ENCODE results near the gene PEDS1.
A peak's percentile ranks its signal among the peaks of the same experiment; 100 is the strongest.
"Not testable (repeated sequence)": the region's sequence is repeated elsewhere in the genome, so short reads cannot be mapped to it uniquely, and the experiment has no call there.

PEDS1 gene

DNA sequence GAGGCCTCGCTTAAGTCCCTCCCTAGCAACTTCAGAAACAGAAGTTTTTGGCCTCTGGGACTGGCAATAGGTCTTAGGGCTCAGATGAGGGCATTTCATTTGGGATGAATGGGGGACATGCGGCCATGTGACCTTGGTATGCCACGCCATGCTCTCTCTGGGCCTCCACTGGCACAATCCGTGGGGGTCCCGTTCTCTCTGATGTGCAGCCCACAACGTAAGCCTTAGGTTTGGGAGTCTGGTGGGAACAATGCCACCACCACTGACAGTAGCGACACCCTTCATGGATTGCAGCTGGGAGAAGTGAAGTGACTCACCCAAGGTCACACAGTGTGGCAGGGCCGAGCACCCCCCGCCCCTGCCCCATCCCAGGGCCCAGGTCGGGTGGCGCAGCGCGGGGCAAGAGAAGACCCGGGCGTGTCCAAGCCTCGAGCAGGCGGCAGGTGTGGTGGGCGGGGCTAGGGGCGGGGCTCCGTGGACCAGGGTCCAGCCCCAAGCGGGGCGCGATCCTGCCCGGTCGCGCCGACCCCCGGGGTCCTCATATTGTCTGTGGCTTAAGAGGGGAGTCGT lies 36.2 kb upstream of the PEDS1 start:
- DNase-seq: peak; percentile 69

DNA sequence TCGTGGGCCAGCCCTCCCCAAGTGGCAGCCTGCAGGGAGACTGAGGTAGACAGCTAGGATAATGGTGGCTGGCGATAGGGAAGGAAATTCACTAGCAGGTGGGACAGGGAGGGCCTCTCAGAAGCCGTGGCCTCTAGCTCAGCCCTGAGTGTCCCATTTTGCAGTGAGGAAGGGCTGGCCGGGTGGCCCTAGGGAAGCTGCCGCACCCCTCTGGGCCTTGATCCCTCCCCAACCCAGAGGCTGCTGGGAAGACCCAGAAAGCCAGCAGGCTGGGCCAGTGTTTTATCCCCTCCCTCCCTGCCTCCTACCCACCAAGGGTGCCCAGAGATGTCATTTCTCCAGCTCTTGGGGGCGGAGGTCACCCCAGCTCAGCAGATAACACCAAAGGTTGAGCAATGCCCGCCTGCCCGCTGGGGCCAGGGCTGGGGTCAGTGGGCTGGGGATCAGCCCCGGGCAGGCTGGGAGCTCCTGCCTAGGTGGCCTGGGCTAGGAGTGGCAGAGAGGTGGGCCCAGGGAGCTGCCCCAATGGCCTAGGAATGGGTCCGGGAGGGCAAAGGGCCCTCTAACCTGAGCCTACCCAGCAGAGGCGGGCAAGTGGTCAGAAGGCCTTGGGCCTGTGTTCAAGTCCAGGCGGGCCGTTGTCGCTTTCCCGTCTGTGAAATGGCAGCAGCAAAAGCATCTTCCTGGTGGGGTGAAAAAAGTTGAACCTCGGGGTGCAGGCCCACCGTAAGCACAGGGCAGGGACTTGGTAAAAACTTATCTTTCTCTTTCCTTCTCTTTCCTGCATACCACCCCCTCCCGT lies 35.6 kb upstream of the PEDS1 start:
- peak; percentile 33 for DNase-seq

DNA sequence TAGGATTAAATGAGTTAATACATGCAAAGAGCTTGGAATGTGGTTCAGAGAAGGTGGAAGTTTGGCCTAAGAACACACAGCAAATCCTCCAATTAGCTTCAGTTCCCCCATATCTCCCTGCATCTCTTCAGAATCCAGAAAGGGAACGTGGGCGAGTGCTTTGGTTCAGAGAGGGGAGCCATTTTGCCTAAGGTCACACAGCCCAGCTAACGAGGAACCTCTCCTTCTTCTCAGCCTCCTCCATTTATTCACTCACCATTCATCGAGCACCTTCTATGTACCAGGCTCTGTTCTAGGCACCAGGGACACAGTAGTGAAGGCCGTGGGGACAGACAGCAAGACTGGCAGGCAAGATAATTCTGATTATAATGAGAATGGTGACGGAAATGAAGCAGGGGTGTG lies 34.8 kb upstream of the PEDS1 start:
- no peak for DNase-seq

DNA sequence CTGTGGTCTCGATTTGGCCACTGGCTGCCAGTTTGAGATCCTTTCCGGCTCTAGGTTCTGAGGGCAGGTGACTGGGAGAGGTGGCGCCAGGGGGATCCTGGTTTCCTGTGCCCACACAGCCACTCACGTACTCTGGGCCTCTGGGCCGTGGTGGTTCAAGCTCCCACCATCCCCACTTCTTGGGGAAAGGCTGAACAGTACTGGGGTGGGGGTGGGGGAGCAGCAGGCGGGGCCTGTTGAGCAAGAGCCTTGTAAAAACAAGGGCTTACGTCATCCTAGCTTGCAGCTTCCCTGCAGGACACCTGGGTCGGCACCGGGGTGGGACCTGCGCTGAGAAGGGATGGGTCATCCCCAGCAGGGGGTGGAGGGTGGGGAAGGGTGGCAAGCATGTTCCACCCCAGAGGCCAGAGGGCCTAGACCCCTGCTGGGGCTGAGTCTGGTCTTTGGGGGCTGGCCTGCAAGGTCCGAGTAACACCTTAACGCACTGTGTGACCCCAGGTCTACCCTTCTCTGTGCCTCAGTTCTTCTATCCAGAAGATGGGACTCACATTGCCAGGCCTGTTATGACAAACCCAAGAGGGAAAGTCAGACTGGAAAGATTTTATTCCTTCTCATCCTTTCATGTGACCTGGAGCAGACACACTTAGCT lies 34.0 kb upstream of the PEDS1 start:
- peak; percentile 56 for DNase-seq

DNA sequence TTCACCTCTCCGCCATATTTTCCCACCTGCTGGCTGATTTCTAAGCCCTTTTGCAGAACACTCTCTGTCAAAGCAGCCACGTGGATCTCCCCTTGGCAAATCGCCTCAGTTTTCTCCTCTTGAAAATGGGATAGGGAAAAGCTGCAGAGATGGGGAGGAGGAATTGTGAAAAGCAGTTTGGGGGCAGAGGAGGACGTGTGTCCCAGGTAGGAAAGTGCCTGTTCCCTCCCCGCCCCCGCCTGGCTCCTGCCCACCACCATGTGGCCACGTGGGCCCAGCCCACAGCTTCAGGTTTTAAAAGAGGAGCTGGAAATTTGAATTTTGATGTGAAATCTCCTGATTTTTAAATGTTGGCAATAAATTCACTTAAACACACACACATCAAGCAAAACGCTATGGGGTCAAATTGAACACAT lies 33.5 kb upstream of the PEDS1 start:
- DNase-seq: no peak

DNA sequence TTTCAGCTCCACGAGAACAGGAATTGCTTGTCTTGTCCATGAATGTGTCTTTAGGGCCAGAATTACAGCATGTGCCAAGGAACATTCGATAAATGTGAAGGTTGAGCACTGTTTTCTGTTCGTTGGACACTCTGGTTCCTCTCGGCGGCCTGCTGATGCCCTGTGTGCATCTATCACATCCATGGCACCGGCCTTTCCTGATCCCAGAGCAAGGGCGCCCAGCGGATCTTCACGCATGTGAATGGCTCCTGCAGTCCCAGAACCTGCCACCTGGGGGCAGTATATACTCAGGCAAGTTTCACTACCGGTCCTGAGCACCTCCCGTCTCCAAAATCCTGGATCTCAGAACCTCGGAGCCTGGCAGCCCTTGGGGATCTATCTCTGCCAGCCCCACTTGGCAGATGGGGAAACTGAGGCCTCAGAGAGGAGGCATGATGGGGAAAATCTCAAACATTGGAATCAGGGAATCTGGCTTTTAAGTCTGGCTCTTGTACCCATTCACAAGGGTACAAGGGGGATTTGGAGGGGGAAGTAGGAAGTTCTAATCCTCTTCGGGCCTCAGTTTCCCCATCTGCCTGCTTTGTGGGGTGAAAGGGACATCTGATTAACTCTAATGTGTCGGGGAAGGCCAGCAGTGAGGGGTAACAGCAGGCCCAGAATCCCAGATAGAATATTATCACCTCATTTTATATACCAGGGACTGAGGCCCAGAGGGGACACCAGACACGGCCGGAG lies 32.8 kb upstream of the PEDS1 start:
- DNase-seq: peak; percentile 90

DNA sequence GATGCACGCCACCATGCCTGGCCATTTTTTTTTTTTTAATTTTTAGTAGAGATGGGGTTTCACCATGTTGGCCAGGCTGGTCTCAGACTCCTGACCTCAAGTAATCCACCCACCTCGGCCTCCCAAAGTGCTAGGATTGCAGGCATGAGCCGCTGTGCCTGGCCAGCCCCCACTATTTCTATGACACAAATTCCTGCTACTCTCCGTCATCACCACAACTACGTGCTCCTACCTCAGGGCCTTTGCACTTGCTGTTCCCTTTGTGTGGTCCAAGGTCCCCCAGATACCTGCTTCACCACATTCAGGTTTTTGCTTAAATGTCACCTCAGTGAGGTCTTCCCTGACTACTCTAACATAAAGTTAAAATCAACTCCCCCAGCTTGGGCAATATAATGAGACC lies 31.9 kb upstream of the PEDS1 start:
- no peak for DNase-seq

DNA sequence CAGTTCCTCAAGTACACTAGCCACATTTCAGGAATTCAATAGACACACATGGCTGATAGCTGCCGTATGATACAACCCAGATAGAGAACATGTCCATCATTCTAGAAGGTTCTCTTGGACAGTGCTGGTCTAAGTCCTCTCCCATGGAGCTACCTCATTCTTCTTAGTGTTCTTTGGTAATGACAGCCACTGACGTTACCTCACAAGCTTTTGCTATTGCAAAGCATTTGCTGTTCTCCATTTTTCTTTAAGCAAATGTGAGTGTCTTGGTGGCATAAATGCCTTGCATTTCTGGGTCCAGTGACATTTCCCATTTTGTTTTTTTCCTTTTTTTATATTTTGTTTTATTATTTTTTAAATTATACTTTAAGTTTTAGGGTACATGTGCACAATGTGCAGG lies 28.8 kb upstream of the PEDS1 start:
- no peak for DNase-seq

DNA sequence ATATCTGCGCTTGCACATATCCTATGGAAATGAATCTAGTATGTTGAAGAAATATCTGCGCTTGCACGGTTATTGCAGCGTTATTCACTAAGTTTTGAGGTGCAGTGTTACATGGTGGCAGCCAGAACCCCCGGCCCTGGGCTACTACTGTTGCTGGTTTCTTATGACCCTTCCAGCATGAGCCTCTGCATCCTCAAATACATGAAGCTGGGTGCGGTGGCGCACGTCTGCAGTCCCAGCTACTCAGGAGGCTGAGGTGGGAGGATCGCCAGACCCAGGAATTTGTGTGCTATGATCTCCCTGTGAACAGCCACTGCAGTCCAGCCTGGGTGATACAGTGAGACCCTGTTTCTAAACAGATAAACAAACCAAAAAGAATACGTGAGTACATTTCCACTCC lies 27.8 kb upstream of the PEDS1 start:
- DNase-seq: no peak

DNA sequence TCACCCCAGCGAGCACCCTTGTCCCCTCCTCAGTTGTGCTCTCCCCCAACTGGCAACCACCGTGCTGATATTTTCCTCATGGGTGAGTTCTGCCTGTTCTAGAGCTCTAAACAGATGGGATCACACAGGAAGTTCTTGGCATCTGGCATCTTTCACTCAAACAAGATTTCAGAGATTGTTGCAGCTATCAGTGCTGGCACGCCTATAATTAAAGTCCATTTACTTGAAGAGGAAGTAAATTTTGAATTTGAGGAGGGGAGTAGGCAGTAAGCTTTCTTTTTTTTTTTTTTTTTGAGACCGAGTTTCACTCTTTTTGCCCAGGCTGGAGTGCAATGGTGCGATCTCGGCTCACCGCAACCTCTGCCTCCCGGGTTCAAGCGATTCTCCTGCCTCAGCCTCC lies 25.1 kb upstream of the PEDS1 start:
- peak; percentile 46 for DNase-seq

DNA sequence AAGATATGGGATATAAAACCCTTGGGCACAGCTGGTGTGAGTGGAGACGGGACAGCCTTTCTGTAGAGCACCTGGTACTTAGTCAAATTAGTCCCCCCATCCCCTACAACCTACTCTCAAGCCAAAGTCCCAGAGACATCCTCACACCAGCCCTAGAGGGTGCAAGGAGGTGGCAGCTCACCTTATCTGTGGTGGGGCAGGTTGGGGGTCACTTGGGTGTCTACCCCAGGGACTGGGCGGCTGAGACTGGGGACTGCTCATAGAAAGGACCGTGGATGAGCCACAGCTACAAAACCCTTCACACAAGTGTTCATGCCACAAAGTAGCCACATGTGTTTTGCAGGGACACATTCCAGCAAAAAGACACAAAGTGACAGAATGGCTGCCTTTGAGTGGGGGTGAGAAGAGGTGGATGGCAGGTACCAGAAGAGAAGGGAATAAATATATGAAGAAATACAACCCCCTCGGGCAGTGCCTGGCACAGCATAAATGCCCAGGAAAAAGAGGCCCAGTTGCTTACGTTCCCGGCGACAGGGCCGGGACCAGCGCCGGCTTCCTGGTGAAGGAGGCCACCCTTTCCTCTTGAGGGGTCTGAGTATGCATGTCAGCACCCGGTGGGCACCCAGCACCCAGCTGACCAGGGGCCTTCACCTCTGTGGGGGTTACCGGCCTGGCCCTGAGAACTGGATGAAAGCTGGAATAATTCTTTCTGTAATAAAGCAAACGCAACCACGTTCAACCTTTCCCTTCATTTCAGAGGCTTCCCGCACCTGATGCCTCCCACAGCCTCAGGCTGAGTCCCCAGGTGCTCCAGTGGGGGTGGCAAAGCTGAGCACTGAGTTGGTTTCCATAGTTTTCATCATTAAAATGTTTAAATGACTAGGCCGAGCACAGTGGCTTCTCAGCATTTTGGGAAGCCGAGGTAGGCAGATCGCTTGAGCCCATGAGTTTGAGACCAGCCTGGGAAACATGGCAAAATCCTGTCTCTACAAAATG lies 22.7 kb upstream of the PEDS1 start:
- DNase-seq: no peak

DNA sequence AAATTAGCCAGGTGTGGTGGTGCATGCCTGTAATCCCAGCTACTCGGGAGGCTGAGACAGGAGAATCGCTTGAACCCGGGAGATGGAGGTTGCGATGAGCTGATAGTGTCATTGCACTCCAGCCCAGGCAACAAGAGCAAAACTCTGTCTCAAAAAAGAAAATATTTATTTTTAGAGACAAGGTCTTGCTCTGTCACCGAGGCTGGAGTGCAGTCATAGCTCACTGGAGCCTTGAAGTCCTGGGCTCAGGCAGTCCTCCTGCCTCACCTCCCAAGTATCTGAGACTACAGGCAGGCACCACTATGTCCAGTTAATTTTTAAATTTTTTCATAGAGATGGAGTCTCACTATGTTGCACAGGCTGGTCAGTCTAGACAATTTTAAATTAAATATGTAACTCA lies 20.9 kb upstream of the PEDS1 start:
- DNase-seq: no peak

DNA sequence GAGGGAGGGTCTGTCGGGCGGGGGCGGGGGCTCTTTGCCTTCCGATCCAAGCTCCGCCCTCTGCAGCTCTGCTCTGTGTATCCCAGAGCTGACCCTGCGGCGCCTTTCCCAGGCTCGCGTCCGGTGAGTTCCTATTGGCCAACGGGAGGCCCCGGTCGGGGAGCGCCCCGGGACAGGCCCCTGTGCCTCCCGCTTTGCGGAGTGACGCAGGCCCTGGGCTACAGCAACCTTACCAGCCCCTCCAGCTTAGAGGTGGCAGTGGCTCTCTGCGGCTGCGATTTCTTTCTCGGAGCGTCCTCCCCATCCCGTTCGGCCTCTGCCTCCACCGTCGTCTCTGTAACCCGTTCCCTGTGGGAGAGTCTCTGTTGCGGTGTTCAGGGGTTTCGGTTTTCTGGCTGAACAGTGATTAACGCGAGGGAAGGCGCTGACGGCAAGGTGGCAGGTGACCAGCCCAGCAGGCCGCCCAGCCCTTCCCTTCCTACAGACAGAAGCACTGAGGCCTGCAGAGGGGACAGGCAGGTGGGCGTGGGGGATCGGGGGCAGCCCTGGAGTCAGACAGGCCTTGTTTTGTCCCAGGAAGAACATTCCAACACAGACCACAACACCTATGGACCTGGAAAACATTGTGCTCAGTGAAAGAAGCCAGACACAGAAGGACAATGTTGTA lies 19.0 kb upstream of the PEDS1 start:
- peak; percentile 41 for DNase-seq

DNA sequence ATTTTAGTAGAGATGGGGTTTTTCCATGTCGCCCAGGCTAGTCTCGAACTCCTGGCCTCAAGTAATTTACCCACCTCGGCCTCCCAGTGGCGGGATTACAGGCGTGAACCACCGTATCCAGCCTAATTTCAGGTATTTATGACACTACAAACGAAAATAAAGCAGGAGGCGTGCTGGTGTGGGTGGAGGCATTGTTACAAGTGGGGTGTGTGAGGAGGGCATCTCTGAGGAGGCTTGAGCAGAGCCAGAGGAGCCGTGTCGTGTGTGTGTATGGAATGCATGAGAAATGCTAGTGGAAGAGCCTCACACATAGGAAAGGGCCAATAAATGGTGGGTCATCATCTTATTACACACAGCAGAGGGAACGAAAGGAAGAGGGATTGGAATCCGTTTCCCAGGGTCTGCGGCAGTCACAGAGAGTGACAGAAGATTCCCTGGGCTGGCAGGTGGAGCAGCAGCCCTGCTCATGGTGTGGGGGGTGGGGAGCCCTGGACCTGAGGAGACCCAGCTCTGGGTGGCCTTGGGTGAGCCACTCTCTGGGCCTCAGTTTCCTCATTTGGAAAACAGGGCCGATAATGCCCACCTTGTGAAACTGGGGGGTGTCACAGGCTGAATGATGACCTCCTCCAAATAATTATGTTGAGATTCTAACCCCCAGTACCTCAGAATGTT lies 17.2 kb upstream of the PEDS1 start:
- no peak for DNase-seq

DNA sequence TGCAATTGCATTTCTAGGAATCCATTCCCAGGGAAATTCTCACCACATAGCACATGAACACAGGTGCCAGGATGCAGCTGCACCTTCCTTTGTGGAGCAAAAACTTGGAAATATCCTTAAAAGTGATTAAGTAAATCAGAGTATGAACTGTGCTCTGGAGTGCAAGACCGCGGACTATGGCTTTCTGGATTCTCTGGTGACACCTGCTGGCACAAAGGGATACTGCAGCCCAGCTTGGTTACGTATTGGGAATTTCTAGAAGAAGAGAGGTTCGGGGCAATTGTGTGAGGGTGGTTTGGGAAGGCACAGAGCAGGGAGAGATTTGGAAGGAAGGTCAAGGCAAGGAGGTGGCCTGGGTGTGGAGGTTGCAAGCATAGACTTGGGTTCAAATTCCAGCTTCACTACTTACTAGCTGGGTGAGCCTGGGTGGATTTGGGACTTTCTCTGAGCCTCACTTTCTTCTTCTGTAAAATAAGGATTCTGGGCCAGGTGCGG lies 15.9 kb upstream of the PEDS1 start:
- DNase-seq: peak; percentile 89

DNA sequence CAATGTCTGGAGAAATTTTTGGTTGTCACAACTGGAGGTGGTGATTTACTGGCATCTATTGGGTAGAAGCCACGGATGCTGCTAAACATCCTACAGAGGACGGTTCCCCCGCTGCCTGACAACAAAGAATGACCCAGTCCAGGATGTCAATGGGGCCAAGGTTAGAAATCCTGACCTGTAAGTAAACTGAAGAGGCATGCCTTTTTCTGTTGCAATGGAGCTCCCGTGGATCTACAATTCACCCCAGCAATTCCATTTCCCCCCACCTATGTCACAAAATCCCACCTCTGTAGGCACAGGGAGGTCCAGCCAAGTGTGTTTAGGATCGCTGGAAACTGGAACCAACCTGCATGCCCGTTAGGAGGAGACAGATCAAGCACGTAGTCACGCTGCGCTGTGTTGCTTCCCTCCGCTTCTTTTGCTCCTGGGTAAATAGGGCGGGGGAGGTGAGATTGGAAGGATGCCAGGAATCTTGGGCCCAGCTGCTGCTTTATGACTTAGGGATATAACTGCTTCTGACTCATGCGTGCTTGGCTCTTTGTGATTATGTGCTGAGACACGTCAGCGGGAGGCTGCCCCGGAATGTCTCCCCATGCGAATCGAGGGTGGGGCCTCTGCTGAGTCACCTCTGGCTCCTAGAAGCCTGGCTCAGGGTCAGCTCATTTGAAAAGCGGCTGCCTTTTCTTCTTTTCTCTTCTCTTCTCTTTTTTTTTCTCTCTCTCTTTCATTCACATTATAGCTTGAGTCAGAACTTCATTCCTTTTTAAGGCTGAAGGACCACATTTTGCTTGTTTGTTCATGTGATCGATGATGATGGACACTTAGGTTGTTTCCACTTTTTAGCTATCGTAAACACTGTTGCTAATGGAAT lies 12.4 kb upstream of the PEDS1 start:
- peak; percentile 99 for DNase-seq

DNA sequence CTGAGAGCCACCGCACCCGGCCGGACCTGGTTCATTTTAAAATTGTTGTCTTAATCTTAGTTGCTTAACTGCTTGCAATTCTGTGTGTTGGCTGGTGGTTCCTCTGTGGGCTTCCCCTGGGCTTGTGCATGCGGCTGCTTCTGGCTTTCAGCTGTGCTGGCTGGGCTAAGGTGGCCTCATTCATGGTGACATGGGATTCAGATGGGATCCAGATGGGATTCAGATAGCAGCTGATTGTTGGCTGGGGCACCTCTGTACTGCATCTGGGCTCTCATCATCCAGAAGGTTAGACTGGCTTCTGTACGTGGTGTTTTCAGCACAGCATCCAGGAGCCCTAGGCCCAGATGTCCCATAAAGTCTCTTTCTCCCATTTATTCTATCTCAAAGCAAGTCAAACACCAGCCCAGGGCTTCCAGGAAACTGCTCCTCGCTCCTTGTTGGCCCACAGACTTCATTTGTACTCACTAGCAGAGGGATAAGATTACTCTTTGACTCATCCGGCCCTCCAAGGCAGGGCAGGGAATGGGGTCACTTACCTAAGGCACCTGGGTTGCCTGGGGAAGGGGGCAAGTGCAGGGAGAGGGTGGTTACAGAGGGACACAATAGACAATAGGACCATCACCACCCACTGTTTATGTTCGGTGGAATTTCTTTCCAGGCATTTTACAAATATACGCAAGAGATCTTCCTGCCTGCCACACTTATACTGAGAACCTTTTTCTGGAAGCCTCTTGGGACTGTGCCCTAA lies 10.2 kb upstream of the PEDS1 start:
- no peak for DNase-seq

DNA sequence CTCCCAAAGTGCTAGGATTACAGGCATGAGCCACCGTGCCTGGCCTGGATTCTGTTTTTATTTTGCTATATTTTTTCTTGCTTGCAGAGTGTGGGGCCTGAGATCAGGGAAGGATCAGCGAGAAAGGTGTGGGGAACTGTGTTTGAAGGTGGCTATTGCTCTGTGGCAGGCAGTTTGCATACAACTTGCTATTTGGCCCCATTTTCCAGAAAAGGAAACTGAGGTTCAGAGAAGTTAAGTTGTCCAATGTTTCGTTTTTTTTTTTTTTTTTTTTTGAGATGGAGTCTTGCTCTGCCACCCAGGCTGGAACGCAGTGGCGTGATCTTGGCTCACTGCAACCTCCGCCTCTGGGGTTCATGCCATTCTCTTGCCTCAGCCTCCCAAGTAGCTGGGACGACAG lies 8.0 kb upstream of the PEDS1 start:
- DNase-seq: not testable (repeated sequence)

DNA sequence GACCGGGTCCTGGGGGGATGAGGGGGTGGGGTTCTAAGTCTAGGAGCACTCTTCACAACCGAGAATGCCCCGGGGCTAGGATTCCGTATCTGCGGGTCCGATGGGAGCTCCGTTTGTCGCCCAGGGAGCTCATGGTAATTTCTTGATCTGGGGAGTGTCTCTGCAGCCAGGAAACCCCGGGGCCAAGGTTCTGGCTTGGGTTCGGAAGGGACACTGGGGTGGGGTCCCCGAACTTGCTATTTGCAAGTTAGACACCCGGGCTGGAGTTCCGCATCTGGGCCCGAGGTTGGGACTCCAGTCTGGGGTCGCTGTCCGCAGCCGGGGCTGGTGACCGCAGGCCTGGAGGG lies 397 bp downstream of the PEDS1 start:
- peak; percentile 37 for DNase-seq
